Body of pancreas (tissue), 4 donors: ENCODE measurements around the gene IGFBP3. TPM values are rescaled to one million over a fixed set of nuclear protein-coding genes. Genes with fewer than 3 reads are reported as not detected.

Experiments used
- ATAC-seq: fragments of 150-250 bp; one replicate; pipeline ENCODE4 v1.9.1; 2016
- DNase-seq, 4 donors: peaks; one replicate each; pipeline ENCODE4 v3.0.0-alpha.2; 2019
- H3K27ac ChIP-seq, 4 donors: fragments of 200-600 bp; sonication (generic); 1 replicate in 3 of 4; 2 replicates in 1 of 4; pipeline versions ENCODE4 v1.5.1 to v1.6.1; 2016 to 2019; ENCODE audit warnings: mild to moderate bottlenecking in 1 of 4, mixed read lengths in 1 of 4, moderate library complexity in 1 of 4
- H3K27me3 ChIP-seq, 2 donors: fragments of 200-600 bp; sonication (generic); one replicate each; pipeline ENCODE4 v1.6.0; 2016; ENCODE audit warnings: mild to moderate bottlenecking in 1 of 2
- H3K36me3 ChIP-seq, 2 donors: fragments of 200-600 bp; sonication (generic); replicated peaks in 1 of 2; 2 replicates each; pipeline ENCODE4 v1.5.1; 2016; ENCODE audit warnings: low read depth in 2 of 2; ENCODE audit not compliant: insufficient read depth in 1 of 2
- H3K4me1 ChIP-seq: fragments of 200-600 bp; sonication (generic); one replicate; pipeline ENCODE4 v1.6.0; 2016
- H3K4me3 ChIP-seq, 2 donors: fragments of 200-600 bp; sonication (generic); 1 replicate in 1 of 2; 2 replicates in 1 of 2; pipeline ENCODE4 v1.5.1; 2016 to 2019
- H3K9me3 ChIP-seq, 3 donors: fragments of 200-600 bp; sonication (generic); 1 replicate in 2 of 3; 2 replicates in 1 of 3; pipeline ENCODE4 v1.5.1; 2016
- POLR2A ChIP-seq, 3 donors: fragments of 450-650 bp; IDR thresholded peaks; one replicate each; pipeline ENCODE4 v1.6.1; 2016; ENCODE audit warnings: antibody characterized with exemption in 3 of 3, mild to moderate bottlenecking in 2 of 3
- WGBS, 2 donors: methylation state at CpG; one replicate each; pipeline ENCODE4 v1.1.5; 2017; 5-methylcytosine and 5-hydroxymethylcytosine counted together
- intact Hi-C: fragments of 100-400 bp; cut with DNase I; formaldehyde crosslinking; loops from one replicate; pipeline ENCODE4 v1.15.1; 2023
- total RNA-seq, 2 donors: library from RNA; depleted of rRNA; stranded (reverse); fragments of >200 nt; gene quantifications; one replicate each; pipeline ENCODE4 v1.1.0, GENCODE V29; 2016
- TF ChIP-seq, protein P1 (sequence below), 7 experiments: fragments of 450-650 bp in 4 of 7; fragments of 200-600 bp in 3 of 7; sonication (generic) in 3 of 7; IDR thresholded peaks; one replicate each; pipeline ENCODE4 v1.5.1; 2016 to 2019; ENCODE audit warnings: antibody characterized with exemption in 7 of 7

Gene IGFBP3
- total RNA-seq, 2 donors from 2014 or later = 100 to 405 TPM

DNA sequence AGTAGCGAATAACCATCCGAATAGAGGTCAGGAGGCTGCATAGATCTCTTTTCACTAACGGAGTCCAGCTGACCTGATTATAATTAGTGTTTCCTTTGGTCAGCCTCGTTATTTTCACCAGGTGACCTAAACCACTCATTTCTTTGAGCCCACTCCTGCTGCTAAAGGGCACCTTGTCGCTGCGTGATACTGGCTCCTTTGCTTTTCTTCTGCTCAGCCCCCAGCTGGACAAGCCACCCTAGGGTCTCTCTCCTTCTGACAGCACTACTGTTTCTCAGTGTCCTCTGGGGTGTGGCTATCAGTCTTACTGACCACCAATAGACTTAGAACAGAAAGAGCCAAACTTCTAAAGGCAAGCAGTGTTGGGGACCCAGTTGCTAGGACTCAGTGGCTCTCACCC is 2.7 kb upstream of the IGFBP3 start:
- intact Hi-C loops = no loop called here
- no peak for DNase-seq

DNA sequence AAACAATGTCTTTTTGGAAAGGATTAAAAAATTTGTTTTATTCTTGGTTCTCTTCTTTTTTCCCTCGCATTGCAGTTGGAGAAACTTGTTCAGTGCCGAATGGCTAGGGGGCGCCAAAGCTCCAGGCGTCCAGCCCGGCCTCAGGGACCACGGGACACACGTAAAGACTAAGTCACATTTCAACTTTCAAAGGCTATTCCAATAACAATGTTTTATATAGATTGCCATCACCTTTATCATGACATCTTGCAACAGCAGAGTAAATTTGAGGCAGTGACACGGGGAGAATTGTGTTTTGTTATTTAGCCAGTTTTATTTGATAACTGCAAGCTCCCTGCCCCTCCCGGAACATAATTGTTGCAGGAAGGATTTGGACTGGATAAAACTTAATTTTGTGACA is 2.2 kb upstream of the IGFBP3 start:
- Histone ChIP-seq H3K36me3 (no peaks in the 10 kb centered on the region), H3K4me1 (peaks cover 49% of the 10 kb centered on the region), H3K9me3 (no peaks in the 10 kb centered on the region), H3K27me3 (peaks cover 0 to 5% of the 10 kb centered on the region in 2 donors), H3K4me3 (no peak overlapping the region), H3K27ac (no peak overlapping the region)
- WGBS, 2 donors = 9 to 12% methylated on average over 9 of the region's 9 CpGs
- DNase-seq (peak; percentile 76 to 82 (median 79)), ATAC-seq (peak; percentile 47)
- no peak for TF ChIP-seq POLR2A (IDR thresholded peaks at IDR 0.05)
- TF ChIP-seq, protein P1, sequence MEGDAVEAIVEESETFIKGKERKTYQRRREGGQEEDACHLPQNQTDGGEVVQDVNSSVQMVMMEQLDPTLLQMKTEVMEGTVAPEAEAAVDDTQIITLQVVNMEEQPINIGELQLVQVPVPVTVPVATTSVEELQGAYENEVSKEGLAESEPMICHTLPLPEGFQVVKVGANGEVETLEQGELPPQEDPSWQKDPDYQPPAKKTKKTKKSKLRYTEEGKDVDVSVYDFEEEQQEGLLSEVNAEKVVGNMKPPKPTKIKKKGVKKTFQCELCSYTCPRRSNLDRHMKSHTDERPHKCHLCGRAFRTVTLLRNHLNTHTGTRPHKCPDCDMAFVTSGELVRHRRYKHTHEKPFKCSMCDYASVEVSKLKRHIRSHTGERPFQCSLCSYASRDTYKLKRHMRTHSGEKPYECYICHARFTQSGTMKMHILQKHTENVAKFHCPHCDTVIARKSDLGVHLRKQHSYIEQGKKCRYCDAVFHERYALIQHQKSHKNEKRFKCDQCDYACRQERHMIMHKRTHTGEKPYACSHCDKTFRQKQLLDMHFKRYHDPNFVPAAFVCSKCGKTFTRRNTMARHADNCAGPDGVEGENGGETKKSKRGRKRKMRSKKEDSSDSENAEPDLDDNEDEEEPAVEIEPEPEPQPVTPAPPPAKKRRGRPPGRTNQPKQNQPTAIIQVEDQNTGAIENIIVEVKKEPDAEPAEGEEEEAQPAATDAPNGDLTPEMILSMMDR (IDR thresholded peaks at IDR 0.05) = peak; percentile 73 to 90 (median 81)
- intact Hi-C loops = no loop called here

More for the DNA sequence above, 2.7 kb upstream of the IGFBP3 start:
- Histone ChIP-seq H3K4me3 (no peak overlapping the region), H3K27ac (no peak overlapping the region), H3K4me1 (peaks cover 49% of the 10 kb centered on the region), H3K36me3 (no peaks in the 10 kb centered on the region), H3K9me3 (no peaks in the 10 kb centered on the region), H3K27me3 (peaks cover 0 to 5% of the 10 kb centered on the region in 2 donors)
- TF ChIP-seq POLR2A (IDR thresholded peaks at IDR 0.05) = no peak
- TF ChIP-seq, protein P1 (IDR thresholded peaks at IDR 0.05) = no peak
- ATAC-seq = no peak
- WGBS, 2 donors = 61 to 67% methylated on average over 6 of the region's 6 CpGs

DNA sequence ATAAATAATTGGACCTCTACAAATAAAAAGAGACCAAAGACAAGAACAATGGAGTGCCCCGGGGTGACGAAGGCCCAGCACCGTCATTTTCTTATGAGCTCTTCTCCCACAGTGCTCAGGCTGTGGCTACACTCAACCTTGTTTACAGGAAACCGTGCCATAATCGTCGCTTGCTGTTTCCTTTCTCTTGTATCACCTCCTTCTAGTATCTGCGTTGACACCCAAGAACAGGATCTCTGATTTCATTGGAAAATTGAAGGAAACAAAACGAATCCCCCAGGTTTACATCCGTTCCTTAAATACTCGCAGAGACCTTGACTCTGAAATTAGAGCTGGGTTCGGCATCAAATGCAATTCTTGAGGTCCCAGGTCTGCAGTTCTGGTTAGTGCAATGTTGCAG is 1.7 kb upstream of the IGFBP3 start:
- H3K27ac ChIP-seq = no peak overlapping the region
- intact Hi-C loops = no loop called here
- no peak overlapping the region for H3K4me3 ChIP-seq
- H3K4me1 ChIP-seq = peaks cover 49% of the 10 kb centered on the region
- 5 to 10% methylated on average over 11 of the region's 11 CpGs for WGBS, 2 donors
- no peaks in the 10 kb centered on the region for H3K36me3 ChIP-seq
- ATAC-seq = no peak
- DNase-seq = no peak
- TF ChIP-seq POLR2A (IDR thresholded peaks at IDR 0.05) = no peak
- TF ChIP-seq, protein P1 (IDR thresholded peaks at IDR 0.05) = no peak
- H3K9me3 ChIP-seq = no peaks in the 10 kb centered on the region
- H3K27me3 ChIP-seq = peaks cover 0 to 5% of the 10 kb centered on the region in 2 donors

DNA sequence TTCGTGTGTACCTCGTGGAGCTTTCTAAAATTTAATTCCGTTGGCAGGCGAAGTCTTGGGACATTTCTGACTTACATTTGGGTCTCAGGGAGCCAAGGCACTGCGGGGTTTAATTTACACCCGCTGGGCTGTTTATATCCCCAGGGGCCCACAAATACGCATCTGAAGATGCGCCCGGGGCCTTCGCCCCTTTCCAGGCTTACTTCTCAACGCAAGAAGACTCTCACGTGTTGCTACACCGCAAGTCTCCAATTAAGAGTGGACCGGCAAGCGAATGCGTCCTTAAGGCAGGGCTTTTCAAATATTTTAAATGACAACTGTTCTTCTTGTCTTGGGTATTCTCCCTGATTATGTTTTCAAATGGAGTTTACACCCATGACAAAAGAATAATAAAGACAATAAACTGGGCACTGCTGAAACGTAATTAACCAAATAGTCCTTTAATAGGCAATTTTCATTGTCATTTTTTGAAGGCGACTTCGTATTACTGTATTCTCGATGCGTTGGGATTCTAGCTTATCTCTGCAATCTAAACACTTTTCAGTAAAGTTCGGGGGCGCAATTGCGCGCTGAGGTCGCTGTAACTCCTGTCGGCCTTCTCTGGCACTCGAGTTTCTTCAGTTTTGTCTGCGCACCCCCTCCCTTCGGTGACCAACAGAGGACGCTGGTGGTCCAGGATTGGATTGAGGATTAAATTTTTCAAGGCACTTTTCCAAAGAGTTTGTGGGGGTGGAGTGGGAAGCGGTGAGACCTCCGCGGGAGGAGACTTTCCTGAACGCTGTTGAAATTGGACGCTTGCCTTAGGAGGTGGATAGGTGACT is 837 bp upstream of the IGFBP3 start:
- 6 to 10% methylated on average over 36 of the region's 36 CpGs for WGBS, 2 donors
- H3K27me3 ChIP-seq = peaks cover 0 to 5% of the 10 kb centered on the region in 2 donors
- no peaks in the 10 kb centered on the region for H3K36me3 ChIP-seq
- H3K9me3 ChIP-seq = no peaks in the 10 kb centered on the region
- TF ChIP-seq, protein P1 (IDR thresholded peaks at IDR 0.05) = peak; percentile 13 to 73 (median 58)
- TF ChIP-seq POLR2A (IDR thresholded peaks at IDR 0.05) = no peak
- intact Hi-C loops = no loop called here
- no peak for ATAC-seq
- H3K4me3 ChIP-seq = no peak overlapping the region
- H3K27ac ChIP-seq = no peak overlapping the region
- peaks cover 53% of the 10 kb centered on the region for H3K4me1 ChIP-seq
- DNase-seq = peak; percentile 39 to 58 (median 50)

DNA sequence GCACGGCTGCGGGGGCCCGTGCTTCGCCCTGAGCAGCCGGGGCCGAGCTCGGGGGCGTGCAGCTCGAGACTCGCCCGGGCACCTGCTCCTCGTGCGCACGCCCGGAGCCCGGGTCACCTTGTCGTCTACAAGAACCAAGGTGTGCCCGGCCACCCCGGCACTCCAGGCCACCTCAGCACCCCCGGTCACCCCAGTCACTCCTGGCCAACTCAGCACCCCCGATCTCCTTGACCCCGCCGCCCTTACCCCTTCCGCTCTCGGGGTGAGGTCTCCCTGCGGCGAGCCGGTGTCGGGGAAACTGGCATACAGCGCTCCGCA is 268 bp upstream of the IGFBP3 start:
- H3K4me3 ChIP-seq = peak overlapping the region in 1 of 2 donors; percentile 11
- WGBS, 2 donors = 3 to 13% methylated on average over 12 to 19 of the region's 31 CpGs
- no peaks in the 10 kb centered on the region for H3K9me3 ChIP-seq
- TF ChIP-seq, protein P1 (IDR thresholded peaks at IDR 0.05) = no peak
- no peak for TF ChIP-seq POLR2A (IDR thresholded peaks at IDR 0.05)
- intact Hi-C loops = no loop called here
- DNase-seq = no peak
- peaks cover 0 to 5% of the 10 kb centered on the region in 2 donors for H3K27me3 ChIP-seq
- H3K36me3 ChIP-seq = no peaks in the 10 kb centered on the region
- ATAC-seq = peak; percentile 7
- H3K4me1 ChIP-seq = peaks cover 53% of the 10 kb centered on the region
- peak overlapping the region in 1 of 4 donors; percentile 12 for H3K27ac ChIP-seq
